Mammary epithelial cell (primary cell): ENCODE data around the gene OPRM1.

Experiments
- EZH2 ChIP-seq: IDR thresholded peaks from 2 replicates; pipeline ENCODE4 v1.6.1; 2012; ENCODE audit warnings: low read length, inconsistent platforms, borderline replicate concordance
- TF ChIP-seq, protein P1 (sequence below), 2 donors: IDR thresholded peaks in 1 of 2; conservative IDR thresholded peaks in 1 of 2; 2 replicates each; pipeline ENCODE4 v1.5.1; 2011 to 2012; ENCODE audit warnings: inconsistent platforms in 2 of 2, low read length in 2 of 2, mild to moderate bottlenecking in 2 of 2, control low read depth in 1 of 2, low read depth in 1 of 2; ENCODE audit not compliant: insufficient read depth in 1 of 2; ENCODE audit errors: extremely low read depth in 1 of 2

DNA sequence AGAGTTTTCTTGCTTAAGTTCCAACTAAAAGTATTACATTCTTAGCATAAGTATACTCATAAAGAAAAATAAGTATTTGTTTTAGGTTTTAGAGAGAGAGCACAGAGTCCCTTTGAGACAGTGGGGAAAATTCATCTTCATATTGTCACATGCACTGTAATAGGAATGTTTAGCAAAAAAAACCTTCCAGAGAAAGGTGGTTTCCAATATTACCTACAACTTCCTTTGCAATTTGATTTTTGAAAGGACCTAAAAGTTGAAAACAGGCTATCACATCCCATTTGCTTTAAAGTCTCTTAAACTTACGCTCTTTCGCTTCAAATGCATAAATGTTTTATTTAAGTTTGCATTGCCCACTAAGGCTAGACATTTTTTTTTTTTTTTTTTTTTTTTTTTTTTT is 86.4 kb downstream of the OPRM1 start:
- TF ChIP-seq, protein P1, sequence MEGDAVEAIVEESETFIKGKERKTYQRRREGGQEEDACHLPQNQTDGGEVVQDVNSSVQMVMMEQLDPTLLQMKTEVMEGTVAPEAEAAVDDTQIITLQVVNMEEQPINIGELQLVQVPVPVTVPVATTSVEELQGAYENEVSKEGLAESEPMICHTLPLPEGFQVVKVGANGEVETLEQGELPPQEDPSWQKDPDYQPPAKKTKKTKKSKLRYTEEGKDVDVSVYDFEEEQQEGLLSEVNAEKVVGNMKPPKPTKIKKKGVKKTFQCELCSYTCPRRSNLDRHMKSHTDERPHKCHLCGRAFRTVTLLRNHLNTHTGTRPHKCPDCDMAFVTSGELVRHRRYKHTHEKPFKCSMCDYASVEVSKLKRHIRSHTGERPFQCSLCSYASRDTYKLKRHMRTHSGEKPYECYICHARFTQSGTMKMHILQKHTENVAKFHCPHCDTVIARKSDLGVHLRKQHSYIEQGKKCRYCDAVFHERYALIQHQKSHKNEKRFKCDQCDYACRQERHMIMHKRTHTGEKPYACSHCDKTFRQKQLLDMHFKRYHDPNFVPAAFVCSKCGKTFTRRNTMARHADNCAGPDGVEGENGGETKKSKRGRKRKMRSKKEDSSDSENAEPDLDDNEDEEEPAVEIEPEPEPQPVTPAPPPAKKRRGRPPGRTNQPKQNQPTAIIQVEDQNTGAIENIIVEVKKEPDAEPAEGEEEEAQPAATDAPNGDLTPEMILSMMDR (conservative IDR thresholded peaks at IDR 0.05 in 1 of 2, IDR thresholded peaks at IDR 0.05 in 1 of 2; ENCODE audit: extremely low read depth in 1 of 2, insufficient read depth in 1 of 2, low read depth in 1 of 2, low read length in 2 of 2) = no peak
- no peak for TF ChIP-seq EZH2
